ENCODE measurements around the gene HGD. TPM values are rescaled to one million over a fixed set of nuclear protein-coding genes. Genes with fewer than 3 reads are reported as not detected.
"Not testable (repeated sequence)": the region's sequence is repeated elsewhere in the genome, so short reads cannot be mapped to it uniquely, and the experiment has no call there.

Gene HGD
- total RNA-seq, 2 experiments from 2014 or later, result 2.0 to 2.9 TPM

GRCh38 chr3:120623727-120624093, 58.3 kb downstream of the HGD start:
- no peaks in the 10 kb centered on the region for H3K4me1 ChIP-seq (ENCODE audit: insufficient read depth, low read length)
- H3K27ac ChIP-seq (ENCODE audit: low read depth in 1 of 2, low read length in 2 of 2), result no peak overlapping the region
- CTCF ChIA-PET, result no interaction called here
- H3K9me3 Mint-ChIP-seq, result peaks cover 5% of the 10 kb centered on the region
- DNase-seq, result no peak
- H3K36me3 Mint-ChIP-seq (ENCODE audit: low read depth), result peaks cover 7% of the 10 kb centered on the region
- H3K4me3 Mint-ChIP-seq, result no peak overlapping the region
- H3K27me3 Mint-ChIP-seq, result no peaks in the 10 kb centered on the region
- H3K27ac Mint-ChIP-seq, result no peak overlapping the region
- no peak overlapping the region for H3K4me3 ChIP-seq (ENCODE audit: low read length)
- intact Hi-C loops (cut with DNase I, micrococcal nuclease), result no loop called here
- H3K27me3 ChIP-seq (ENCODE audit: control insufficient read depth in 1 of 2, insufficient read depth in 2 of 2, low read length in 2 of 2), result peaks cover 0 to 3% of the 10 kb centered on the region in 2 experiments
- POLR2A ChIA-PET, result no interaction called here
- H3K36me3 ChIP-seq (ENCODE audit: insufficient read depth, low read length), result no peaks in the 10 kb centered on the region
- TF ChIP-seq CTCF (IDR thresholded peaks at IDR 0.05), result no peak
- peaks cover 15 to 20% of the 10 kb centered on the region in 2 experiments for H3K9me3 ChIP-seq (ENCODE audit: control insufficient read depth in 1 of 2, insufficient read depth in 1 of 2, low read length in 2 of 2)
- no peak for ATAC-seq (ENCODE audit: poor library complexity)
- H3K4me1 Mint-ChIP-seq (ENCODE audit: low read depth), result no peaks in the 10 kb centered on the region

- H3K4me3 Mint-ChIP-seq, result no peak overlapping the region
- no peaks in the 10 kb centered on the region for H3K27me3 Mint-ChIP-seq
- no peaks in the 10 kb centered on the region for H3K4me1 Mint-ChIP-seq (ENCODE audit: low read depth)
- ATAC-seq (ENCODE audit: poor library complexity), result no peak
- H3K4me1 ChIP-seq (ENCODE audit: insufficient read depth, low read length), result no peaks in the 10 kb centered on the region
- H3K36me3 ChIP-seq (ENCODE audit: insufficient read depth, low read length), result no peaks in the 10 kb centered on the region
- H3K27me3 ChIP-seq (ENCODE audit: control insufficient read depth in 1 of 2, insufficient read depth in 2 of 2, low read length in 2 of 2), result peaks cover 0 to 3% of the 10 kb centered on the region in 2 experiments
- CTCF ChIA-PET, result no interaction called here
- H3K9me3 Mint-ChIP-seq, result peaks cover 5% of the 10 kb centered on the region
- intact Hi-C loops (cut with DNase I, micrococcal nuclease), result no loop called here
- H3K27ac Mint-ChIP-seq, result no peak overlapping the region
- H3K4me3 ChIP-seq (ENCODE audit: low read length), result no peak overlapping the region
- peak in 6 of 14 experiments; percentile 2 to 19 (median 14) for DNase-seq
- H3K27ac ChIP-seq (ENCODE audit: low read depth in 1 of 2, low read length in 2 of 2), result no peak overlapping the region
- peaks cover 15 to 20% of the 10 kb centered on the region in 2 experiments for H3K9me3 ChIP-seq (ENCODE audit: control insufficient read depth in 1 of 2, insufficient read depth in 1 of 2, low read length in 2 of 2)
- TF ChIP-seq CTCF (IDR thresholded peaks at IDR 0.05), result no peak
- POLR2A ChIA-PET, result no interaction called here
- peaks cover 7% of the 10 kb centered on the region for H3K36me3 Mint-ChIP-seq (ENCODE audit: low read depth)
These were observed 58.9 kb downstream of the HGD start for GRCh38 chr3:120622870-120623726.

GRCh38 chr3:120622457-120622856, 59.6 kb downstream of the HGD start:
- no peaks in the 10 kb centered on the region for H3K4me1 ChIP-seq (ENCODE audit: insufficient read depth, low read length)
- DNase-seq, result no peak
- intact Hi-C loops (cut with DNase I, micrococcal nuclease), result no loop called here
- ATAC-seq (ENCODE audit: poor library complexity), result no peak
- ChIA-PET CTCF (no interaction called here), POLR2A (no interaction called here)
- peaks cover 0 to 3% of the 10 kb centered on the region in 2 experiments for H3K27me3 ChIP-seq (ENCODE audit: control insufficient read depth in 1 of 2, insufficient read depth in 2 of 2, low read length in 2 of 2)
- H3K27me3 Mint-ChIP-seq, result no peaks in the 10 kb centered on the region
- no peaks in the 10 kb centered on the region for H3K36me3 ChIP-seq (ENCODE audit: insufficient read depth, low read length)
- H3K4me1 Mint-ChIP-seq (ENCODE audit: low read depth), result no peaks in the 10 kb centered on the region
- H3K4me3 ChIP-seq (ENCODE audit: low read length), result no peak overlapping the region
- H3K27ac ChIP-seq (ENCODE audit: low read depth in 1 of 2, low read length in 2 of 2), result no peak overlapping the region
- peaks cover 5% of the 10 kb centered on the region for H3K9me3 Mint-ChIP-seq
- peaks cover 4% of the 10 kb centered on the region for H3K36me3 Mint-ChIP-seq (ENCODE audit: low read depth)
- no peak for TF ChIP-seq CTCF (IDR thresholded peaks at IDR 0.05)
- peaks cover 15 to 20% of the 10 kb centered on the region in 2 experiments for H3K9me3 ChIP-seq (ENCODE audit: control insufficient read depth in 1 of 2, insufficient read depth in 1 of 2, low read length in 2 of 2)
- no peak overlapping the region for H3K27ac Mint-ChIP-seq
- H3K4me3 Mint-ChIP-seq, result no peak overlapping the region

- H3K36me3 Mint-ChIP-seq (ENCODE audit: low read depth); H3K27ac ChIP-seq (ENCODE audit: low read depth in 1 of 2, low read length in 2 of 2); DNase-seq; H3K4me1 ChIP-seq (ENCODE audit: insufficient read depth, low read length); POLR2A ChIA-PET; H3K27me3 ChIP-seq (ENCODE audit: control insufficient read depth in 1 of 2, insufficient read depth in 2 of 2, low read length in 2 of 2); H3K4me3 ChIP-seq (ENCODE audit: low read length); H3K36me3 ChIP-seq (ENCODE audit: insufficient read depth, low read length); CTCF ChIA-PET; ATAC-seq (ENCODE audit: poor library complexity); H3K9me3 Mint-ChIP-seq; H3K27ac Mint-ChIP-seq; H3K4me1 Mint-ChIP-seq (ENCODE audit: low read depth); H3K27me3 Mint-ChIP-seq; intact Hi-C loops (cut with DNase I, micrococcal nuclease); H3K4me3 Mint-ChIP-seq; H3K9me3 ChIP-seq (ENCODE audit: control insufficient read depth in 1 of 2, insufficient read depth in 1 of 2, low read length in 2 of 2): not testable (repeated sequence)
These were observed 65.3 kb downstream of the HGD start for GRCh38 chr3:120616745-120617144.
